DMS153 treated with DMSO at 0.1 percent for 48 hours (cell line): ENCODE results near the gene TBL1X.

ENCODE experiments used
- DNase-seq: peaks from one replicate; lab custom pipeline; 2025; ENCODE audit not compliant: unreplicated experiment; lab: John Stamatoyannopoulos, UW

TBL1X gene

GRCh38 chrX:9659571-9660195 lies 194.8 kb downstream of the TBL1X start:
- DNase-seq: no peak

GRCh38 chrX:9662148-9662547 lies 197.3 kb downstream of the TBL1X start:
- no peak for DNase-seq

GRCh38 chrX:9663216-9663615 lies 198.4 kb downstream of the TBL1X start:
- no peak for DNase-seq

GRCh38 chrX:9664224-9664623 lies 199.4 kb downstream of the TBL1X start:
- DNase-seq: no peak

- DNase-seq: no peak
Measured at GRCh38 chrX:9665113-9665512, 200.3 kb downstream of the TBL1X start.

- no peak for DNase-seq
Measured at GRCh38 chrX:9668537-9668936, 203.7 kb downstream of the TBL1X start.

GRCh38 chrX:9670136-9670814 lies 205.4 kb downstream of the TBL1X start:
- DNase-seq: no peak

- no peak for DNase-seq
Measured at GRCh38 chrX:9671998-9672397, 207.1 kb downstream of the TBL1X start.

- no peak for DNase-seq
Measured at GRCh38 chrX:9676306-9676705, 211.4 kb downstream of the TBL1X start.

- DNase-seq: no peak
Measured at GRCh38 chrX:9676738-9677097, 211.9 kb downstream of the TBL1X start.

GRCh38 chrX:9677098-9677739 lies 212.4 kb downstream of the TBL1X start:
- DNase-seq: peak; percentile 30

GRCh38 chrX:9678215-9678965 lies 213.5 kb downstream of the TBL1X start:
- DNase-seq: no peak

GRCh38 chrX:9681011-9681410 lies 216.2 kb downstream of the TBL1X start:
- no peak for DNase-seq

- no peak for DNase-seq
Measured at GRCh38 chrX:9681422-9681821, 216.6 kb downstream of the TBL1X start.

GRCh38 chrX:9682456-9682855 lies 217.6 kb downstream of the TBL1X start:
- DNase-seq: no peak

GRCh38 chrX:9682861-9683260 lies 218.0 kb downstream of the TBL1X start:
- DNase-seq: no peak

- no peak for DNase-seq
Measured at GRCh38 chrX:9683350-9683749, 218.5 kb downstream of the TBL1X start.

GRCh38 chrX:9687899-9688298 lies 223.0 kb downstream of the TBL1X start:
- DNase-seq: no peak

GRCh38 chrX:9688833-9689232 lies 224.0 kb downstream of the TBL1X start:
- DNase-seq: no peak

GRCh38 chrX:9690046-9690445 lies 225.2 kb downstream of the TBL1X start:
- no peak for DNase-seq

- no peak for DNase-seq
Measured at GRCh38 chrX:9693307-9694001, 228.6 kb downstream of the TBL1X start.
